CD4-positive, alpha-beta T cell (primary cell): ENCODE data around the gene ISYNA1. TPM values are rescaled to one million over a fixed set of nuclear protein-coding genes. Genes with fewer than 3 reads are reported as not detected.

Source experiments
- ATAC-seq: fragments of 200-7000 bp; cut with Tn5 transposase; one replicate; pipeline ENCODE4 v1.10.0; 2022; ENCODE audit warnings: mild to moderate bottlenecking; ENCODE audit not compliant: poor library complexity
- CTCF ChIA-PET: fragments of 350-600 bp; sonication (Branson Sonifier 250); formaldehyde crosslinking; loops from one replicate; lab custom pipeline; 2021; ENCODE audit warnings: antibody characterized with exemption, inconsistent platforms; lab: Charles Lee
- POLR2A ChIA-PET: fragments of 350-600 bp; sonication (Branson Sonifier 250); formaldehyde crosslinking; loops from one replicate; lab custom pipeline; 2021; ENCODE audit warnings: antibody characterized with exemption, inconsistent platforms; lab: Charles Lee
- DNase-seq, 14 experiments: peaks; one replicate each; pipeline ENCODE4 v3.0.0-alpha.2; 2013 to 2020; ENCODE audit warnings: mixed read lengths in 2 of 14
- H3K27ac ChIP-seq, 2 donors: one replicate each; pipeline versions ENCODE4 v1.5.1 to v1.7.0; 2013; ENCODE audit warnings: low read length in 2 of 2, low read depth in 1 of 2, mild to moderate bottlenecking in 1 of 2
- H3K27me3 ChIP-seq, 2 experiments: 1 replicate in 1 of 2; 2 replicates in 1 of 2; pipeline versions ENCODE4 v1.6.1 to v1.7.0; 2013; ENCODE audit warnings: low read length in 2 of 2, control low read depth in 1 of 2, mild to moderate bottlenecking in 1 of 2, moderate library complexity in 1 of 2; ENCODE audit not compliant: insufficient read depth in 2 of 2, control insufficient read depth in 1 of 2
- H3K36me3 ChIP-seq: one replicate; pipeline ENCODE4 v1.6.1; 2013; ENCODE audit warnings: low read length, control low read depth; ENCODE audit not compliant: insufficient read depth
- H3K4me1 ChIP-seq: one replicate; pipeline ENCODE4 v1.6.1; 2013; ENCODE audit warnings: low read length, control low read depth; ENCODE audit not compliant: insufficient read depth
- H3K4me3 ChIP-seq: one replicate; pipeline ENCODE4 v1.5.1; 2013; ENCODE audit warnings: mild to moderate bottlenecking, low read length, moderate library complexity
- H3K9me3 ChIP-seq, 2 experiments: 1 replicate in 1 of 2; 2 replicates in 1 of 2; pipeline versions ENCODE4 v1.6.1 to v1.7.0; 2013; ENCODE audit warnings: low read length in 2 of 2, mild to moderate bottlenecking in 2 of 2, control low read depth in 1 of 2, moderate library complexity in 1 of 2; ENCODE audit not compliant: control insufficient read depth in 1 of 2, insufficient read depth in 1 of 2
- H3K27ac Mint-ChIP-seq: one replicate; pipeline ENCODE4 v1.8.0; 2020; ENCODE audit warnings: mixed read lengths
- H3K27me3 Mint-ChIP-seq: one replicate; pipeline ENCODE4 v1.8.0; 2021; ENCODE audit warnings: mixed read lengths
- H3K36me3 Mint-ChIP-seq: one replicate; pipeline ENCODE4 v1.8.0; 2021; ENCODE audit warnings: low read depth, mixed read lengths
- H3K4me1 Mint-ChIP-seq: one replicate; pipeline ENCODE4 v1.8.0; 2021; ENCODE audit warnings: low read depth, mixed read lengths
- H3K4me3 Mint-ChIP-seq: one replicate; pipeline ENCODE4 v1.8.0; 2020; ENCODE audit warnings: mild to moderate bottlenecking, mixed read lengths
- H3K9me3 Mint-ChIP-seq: one replicate; pipeline ENCODE4 v1.8.0; 2020; ENCODE audit warnings: mixed read lengths
- intact Hi-C, 2 experiments: fragments of 100-400 bp; cut with DNase I in 1 of 2; cut with micrococcal nuclease in 1 of 2; formaldehyde crosslinking; loops; one replicate each; pipeline versions ENCODE4 v1.15.1 to v1.9.0; 2023 to 2025; cut with DNase I, micrococcal nuclease
- total RNA-seq, 174 experiments: library from RNA in 2 of 174; stranded (reverse) in 2 of 174; gene quantifications; one replicate each; pipeline ENCODE4 v1.2.3 and lab custom pipeline; 2021 to 2026
- TF ChIP-seq, protein P1 (sequence below): fragments of 200-600 bp; IDR thresholded peaks from one replicate; pipeline ENCODE4 v1.8.0; 2022; ENCODE audit warnings: antibody characterized with exemption, mild to moderate bottlenecking

The ISYNA1 gene
- total RNA-seq, 2 experiments from 2014 or later = 34.1 to 41.3 TPM

DNA sequence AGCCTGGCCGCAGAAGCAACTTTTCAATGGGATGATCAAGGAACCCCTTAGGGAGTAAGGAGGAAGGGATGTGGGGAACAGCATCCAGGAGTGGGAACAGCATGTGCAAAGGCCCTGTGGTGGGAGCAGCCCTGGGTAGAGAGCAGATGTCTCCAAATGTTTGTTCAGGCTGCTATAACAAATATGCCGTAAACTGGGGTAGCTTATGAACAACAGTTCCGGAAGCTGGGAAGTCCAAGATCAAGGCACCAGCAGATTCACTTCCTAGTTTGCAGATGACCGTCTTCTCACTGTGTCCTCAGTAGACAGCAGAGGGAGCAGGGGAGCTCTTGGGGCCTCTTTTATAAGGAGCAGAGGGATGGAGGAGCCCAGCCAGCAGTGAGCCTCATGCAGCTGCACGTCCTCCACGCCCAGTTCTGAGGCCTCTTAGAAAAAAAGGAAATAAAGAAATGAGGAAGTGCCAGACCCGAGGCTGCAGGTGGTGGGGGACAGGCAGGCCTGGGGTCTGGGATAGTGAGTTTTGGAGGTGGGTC is 36.3 kb downstream of the ISYNA1 start:
- Histone ChIP-seq H3K36me3 (no peaks in the 10 kb centered on the region), H3K27ac (no peak overlapping the region), H3K4me1 (peaks cover 10% of the 10 kb centered on the region), H3K9me3 (no peaks in the 10 kb centered on the region), H3K4me3 (no peak overlapping the region), H3K27me3 (peaks cover 11 to 17% of the 10 kb centered on the region in 2 experiments)
- intact Hi-C loops = no loop called here
- ATAC-seq (no peak), DNase-seq (peak in 3 of 14 experiments; percentile 34 to 77 (median 64))
- H3K27me3 Mint-ChIP-seq = peaks cover 21% of the 10 kb centered on the region
- CTCF ChIA-PET = interaction anchor here (1.1 kb wide), 1 partner anchor 13 kb away, joined by 5 read pairs; no protein-coding TSS in a partner anchor
- no peak overlapping the region for H3K27ac Mint-ChIP-seq
- POLR2A ChIA-PET = no interaction called here
- H3K4me3 Mint-ChIP-seq = no peak overlapping the region
- no peaks in the 10 kb centered on the region for H3K4me1 Mint-ChIP-seq
- TF ChIP-seq, protein P1, sequence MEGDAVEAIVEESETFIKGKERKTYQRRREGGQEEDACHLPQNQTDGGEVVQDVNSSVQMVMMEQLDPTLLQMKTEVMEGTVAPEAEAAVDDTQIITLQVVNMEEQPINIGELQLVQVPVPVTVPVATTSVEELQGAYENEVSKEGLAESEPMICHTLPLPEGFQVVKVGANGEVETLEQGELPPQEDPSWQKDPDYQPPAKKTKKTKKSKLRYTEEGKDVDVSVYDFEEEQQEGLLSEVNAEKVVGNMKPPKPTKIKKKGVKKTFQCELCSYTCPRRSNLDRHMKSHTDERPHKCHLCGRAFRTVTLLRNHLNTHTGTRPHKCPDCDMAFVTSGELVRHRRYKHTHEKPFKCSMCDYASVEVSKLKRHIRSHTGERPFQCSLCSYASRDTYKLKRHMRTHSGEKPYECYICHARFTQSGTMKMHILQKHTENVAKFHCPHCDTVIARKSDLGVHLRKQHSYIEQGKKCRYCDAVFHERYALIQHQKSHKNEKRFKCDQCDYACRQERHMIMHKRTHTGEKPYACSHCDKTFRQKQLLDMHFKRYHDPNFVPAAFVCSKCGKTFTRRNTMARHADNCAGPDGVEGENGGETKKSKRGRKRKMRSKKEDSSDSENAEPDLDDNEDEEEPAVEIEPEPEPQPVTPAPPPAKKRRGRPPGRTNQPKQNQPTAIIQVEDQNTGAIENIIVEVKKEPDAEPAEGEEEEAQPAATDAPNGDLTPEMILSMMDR = no peak
- no peaks in the 10 kb centered on the region for H3K9me3 Mint-ChIP-seq
- H3K36me3 Mint-ChIP-seq = no peaks in the 10 kb centered on the region

DNA sequence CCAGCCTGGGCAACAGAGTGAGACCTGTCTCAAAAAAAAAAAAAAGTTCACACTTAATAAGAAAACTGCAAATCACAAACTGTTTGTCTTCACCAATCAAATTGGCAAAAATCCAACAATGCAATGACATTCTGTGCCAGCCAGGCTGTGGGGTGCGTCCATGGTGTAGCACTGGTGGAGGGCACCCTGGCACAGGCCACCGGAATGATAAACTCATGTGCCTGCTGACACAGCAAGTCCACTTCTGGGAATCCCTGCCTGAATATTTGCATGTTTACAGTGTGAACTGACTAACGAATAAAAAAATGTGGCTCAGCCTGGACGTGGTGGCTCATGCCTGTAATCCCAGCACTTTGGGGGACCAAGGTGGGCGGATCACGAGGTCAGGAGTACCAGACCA is 38.9 kb downstream of the ISYNA1 start:
- Histone ChIP-seq H3K27me3 (peaks cover 17% of the 10 kb centered on the region in 2 experiments), H3K9me3 (peaks cover 0 to 7% of the 10 kb centered on the region in 2 experiments), H3K4me3 (no peak overlapping the region), H3K27ac (no peak overlapping the region), H3K36me3 (no peaks in the 10 kb centered on the region), H3K4me1 (peaks cover 10% of the 10 kb centered on the region)
- CTCF ChIA-PET = interaction anchor here (2.1 kb wide), 1 partner anchor 11 kb away, joined by 8 read pairs; no protein-coding TSS in a partner anchor
- Mint-ChIP-seq H3K27ac (no peak overlapping the region), H3K27me3 (peaks cover 24% of the 10 kb centered on the region), H3K36me3 (no peaks in the 10 kb centered on the region), H3K4me3 (no peak overlapping the region), H3K9me3 (no peaks in the 10 kb centered on the region), H3K4me1 (no peaks in the 10 kb centered on the region)
- ATAC-seq (no peak), DNase-seq (peak in 1 of 14 experiments; percentile 40)
- intact Hi-C loops = no loop called here
- TF ChIP-seq, protein P1 = no peak
- POLR2A ChIA-PET = no interaction called here

DNA sequence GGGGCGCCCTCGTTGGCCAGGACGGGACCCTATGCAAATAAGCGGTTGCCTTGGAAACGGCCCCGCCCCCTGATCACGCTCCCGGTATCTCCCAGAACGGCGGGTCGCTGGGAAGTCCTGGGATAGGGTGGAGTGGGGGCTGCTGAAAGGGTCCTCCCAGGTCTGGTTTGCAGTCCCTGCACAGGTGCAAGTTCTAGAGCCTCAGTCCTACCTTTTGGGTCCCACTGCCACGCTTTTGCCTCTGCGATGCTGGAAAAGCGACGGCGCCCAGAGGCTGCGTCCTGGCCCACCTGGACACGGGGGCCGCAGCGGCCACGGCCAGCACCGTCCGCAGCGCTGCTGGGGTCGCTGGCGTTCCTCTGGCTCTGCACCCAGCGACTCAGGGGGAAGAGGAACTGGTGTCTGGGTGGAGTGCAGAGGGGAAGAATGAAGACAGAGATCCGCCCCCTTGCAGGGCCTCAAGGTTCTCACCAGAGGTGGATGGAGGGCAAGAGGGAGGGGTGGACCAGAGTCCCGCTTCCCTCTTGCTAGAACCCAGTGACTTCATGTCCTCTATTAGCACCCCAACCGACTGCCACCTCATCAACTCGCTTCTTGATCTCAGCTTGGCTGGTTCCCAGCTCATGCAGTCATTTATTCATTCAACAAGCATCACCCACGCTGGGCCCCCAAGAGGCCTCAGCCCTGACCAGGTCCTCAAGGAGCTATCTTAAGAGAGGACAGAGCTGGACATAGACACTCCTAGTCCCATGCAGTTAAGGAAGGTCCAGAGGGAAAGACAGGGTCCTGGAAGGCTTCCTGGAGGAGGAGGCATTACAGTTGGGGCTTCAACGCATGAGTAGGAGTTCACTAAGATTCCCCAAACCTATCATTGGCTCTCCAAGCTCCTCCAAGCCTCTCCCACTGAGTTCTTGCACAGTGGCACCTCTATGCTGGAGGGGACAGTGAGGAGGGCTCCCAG is 40.4 kb downstream of the ISYNA1 start, which contains the start of gene LRRC25:
TSS of gene LRRC25 (minus strand) at position 381 of the 961 bp plus-strand sequence. CDS start 659 bp downstream, outside the sequence.
- peaks cover 0 to 7% of the 10 kb centered on the region in 2 experiments for H3K9me3 ChIP-seq
- ATAC-seq (peak; percentile 58), DNase-seq (peak in 3 of 14 experiments; percentile 31 to 74 (median 64))
- CTCF ChIA-PET = interaction anchor here (0.6 to 2.1 kb wide), 2 partner anchors 9 to 59 kb away, joined by 3 to 8 read pairs; no protein-coding TSS in a partner anchor
- peak within 1 kb of the TSS; percentile 38 for H3K4me3 ChIP-seq
- TF ChIP-seq, protein P1 = no peak
- Mint-ChIP-seq H3K4me1 (no peaks in the 10 kb centered on the region), H3K36me3 (no peaks in the 10 kb centered on the region), H3K4me3 (no peak within 1 kb of the TSS), H3K27me3 (peaks cover 30% of the 10 kb centered on the region), H3K9me3 (no peaks in the 10 kb centered on the region), H3K27ac (no peak within 1 kb of the TSS)
- peaks cover 23 to 27% of the 10 kb centered on the region in 2 experiments for H3K27me3 ChIP-seq
- POLR2A ChIA-PET = no interaction called here
- peaks cover 10% of the 10 kb centered on the region for H3K4me1 ChIP-seq
- no peak within 1 kb of the TSS for H3K27ac ChIP-seq
- H3K36me3 ChIP-seq = no peaks in the 10 kb centered on the region
- intact Hi-C loops = no loop called here
